GM19025 (cell line): ENCODE data around the gene TRAPPC3.
"Not testable (repeated sequence)": the region's sequence is repeated elsewhere in the genome, so short reads cannot be mapped to it uniquely, and the experiment has no call there.

ENCODE experiments used
- ATAC-seq: cut with Tn5 transposase; IDR thresholded peaks from one replicate; pipeline ENCODE4 v1.9.1; 2021; ENCODE audit warnings: mild to moderate bottlenecking, low read depth, moderate library complexity; ENCODE audit not compliant: unreplicated experiment

TRAPPC3 gene

GRCh38 chr1:36149237-36149972, at the start of gene TRAPPC3:
Gene TRAPPC3, minus strand, starts transcription at chr1:36149486. Its CDS starts 108 bp downstream, at chr1:36149378.
- ATAC-seq, result peak; percentile 92

GRCh38 chr1:36198641-36199040, 49.4 kb upstream of the TRAPPC3 start:
- ATAC-seq, result no peak

- ATAC-seq, result not testable (repeated sequence)
These were observed 47.5 kb upstream of the TRAPPC3 start for GRCh38 chr1:36196805-36197204.

GRCh38 chr1:36187800-36188593, 38.7 kb upstream of the TRAPPC3 start:
- ATAC-seq, result no peak

- no peak for ATAC-seq
These were observed 34.1 kb upstream of the TRAPPC3 start for GRCh38 chr1:36183309-36183856.

GRCh38 chr1:36182734-36183133, 33.4 kb upstream of the TRAPPC3 start:
- no peak for ATAC-seq

GRCh38 chr1:36179220-36179600, 29.9 kb upstream of the TRAPPC3 start:
- ATAC-seq, result no peak

- ATAC-seq, result no peak
These were observed 29.4 kb upstream of the TRAPPC3 start for GRCh38 chr1:36178471-36179219.

- ATAC-seq, result no peak
These were observed 28.5 kb upstream of the TRAPPC3 start for GRCh38 chr1:36177589-36178431.

- ATAC-seq, result no peak
These were observed 27.0 kb upstream of the TRAPPC3 start for GRCh38 chr1:36176106-36176949.

- ATAC-seq, result no peak
These were observed 26.1 kb upstream of the TRAPPC3 start for GRCh38 chr1:36175137-36176095.

GRCh38 chr1:36174713-36175112, 25.4 kb upstream of the TRAPPC3 start:
- no peak for ATAC-seq

- ATAC-seq, result no peak
These were observed 23.7 kb upstream of the TRAPPC3 start for GRCh38 chr1:36172983-36173382.

- no peak for ATAC-seq
These were observed 22.9 kb upstream of the TRAPPC3 start for GRCh38 chr1:36172017-36172747.

GRCh38 chr1:36170643-36171412, 21.5 kb upstream of the TRAPPC3 start:
- ATAC-seq, result no peak

GRCh38 chr1:36168514-36168913, 19.2 kb upstream of the TRAPPC3 start:
- ATAC-seq, result no peak
